AG09319 (cell line): ENCODE data around the gene TMEM59L.

Experiments used
- DNase-seq: peaks from one replicate; pipeline ENCODE4 v3.0.0-alpha.2; 2010; ENCODE audit warnings: low read depth; ENCODE audit errors: extremely low read depth
- CTCF ChIP-seq: IDR thresholded peaks from 2 replicates; pipeline ENCODE4 v1.5.1; 2011; ENCODE audit warnings: low read depth, mild to moderate bottlenecking, inconsistent platforms, low read length, moderate library complexity

The TMEM59L gene

DNA sequence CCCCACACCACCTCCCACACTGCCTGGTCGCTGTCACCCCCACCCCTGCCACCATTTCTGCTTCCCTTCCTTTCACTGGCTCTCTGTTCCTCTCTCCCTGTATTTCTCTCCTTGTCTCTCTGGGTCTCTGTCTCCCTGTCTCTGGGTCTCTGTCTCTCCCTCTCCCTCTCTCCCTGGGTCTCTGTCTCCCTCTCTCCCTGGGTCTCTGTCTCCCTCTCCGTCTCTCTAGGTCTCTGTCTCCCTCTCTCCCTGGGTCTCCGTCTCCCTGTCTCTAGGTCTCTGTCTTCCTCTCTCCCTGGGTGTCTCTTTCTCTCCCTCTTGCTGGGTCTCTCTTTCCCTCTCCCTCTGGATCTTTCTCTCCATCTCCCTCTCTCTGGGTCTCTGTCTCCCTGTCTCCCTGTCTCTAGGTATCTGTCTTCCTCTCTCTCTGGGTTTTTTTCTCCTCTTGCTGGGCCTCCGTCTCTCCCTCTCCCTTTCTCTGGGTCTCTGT lies 45.7 kb downstream of the TMEM59L start:
- no peak for DNase-seq
- no peak for TF ChIP-seq CTCF

DNA sequence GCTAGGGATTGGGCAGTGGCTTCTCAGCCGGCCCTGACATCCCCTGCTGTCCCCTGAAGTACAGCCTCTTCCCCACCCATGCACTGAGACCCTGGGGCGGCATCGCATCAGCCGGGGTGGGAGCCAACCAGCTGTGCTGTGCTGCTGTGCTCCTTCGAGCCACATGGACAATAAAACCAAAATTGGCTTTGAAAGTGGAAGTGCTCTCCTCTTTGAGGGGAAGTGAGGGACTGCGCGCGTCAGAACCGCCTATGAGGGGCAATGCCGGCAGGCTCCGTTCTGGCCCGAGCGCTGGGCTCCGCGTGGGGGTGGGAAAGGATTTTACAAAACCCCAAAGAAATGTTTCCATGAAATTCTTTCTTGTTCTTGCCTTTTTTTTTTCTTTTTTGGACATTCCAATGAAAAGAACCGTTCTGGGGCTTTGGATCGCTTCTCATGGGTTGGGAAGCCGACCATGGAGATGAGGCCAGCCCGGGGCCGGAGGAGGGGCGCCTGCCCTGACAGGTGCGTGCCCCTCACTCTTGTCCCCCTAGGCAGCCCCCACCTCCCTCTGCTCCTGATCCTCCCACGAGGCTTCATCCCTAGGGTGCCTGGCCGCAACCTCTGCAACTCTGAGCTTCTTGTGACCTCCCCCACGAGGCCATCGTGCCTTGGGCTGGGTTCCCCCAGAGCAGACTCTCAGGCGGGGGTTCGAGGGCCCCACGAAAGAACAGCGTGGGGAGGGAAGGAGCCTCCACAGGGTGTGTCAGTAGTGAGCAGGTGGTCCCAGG lies 46.8 kb downstream of the TMEM59L start:
- TF ChIP-seq CTCF = no peak
- DNase-seq = no peak

DNA sequence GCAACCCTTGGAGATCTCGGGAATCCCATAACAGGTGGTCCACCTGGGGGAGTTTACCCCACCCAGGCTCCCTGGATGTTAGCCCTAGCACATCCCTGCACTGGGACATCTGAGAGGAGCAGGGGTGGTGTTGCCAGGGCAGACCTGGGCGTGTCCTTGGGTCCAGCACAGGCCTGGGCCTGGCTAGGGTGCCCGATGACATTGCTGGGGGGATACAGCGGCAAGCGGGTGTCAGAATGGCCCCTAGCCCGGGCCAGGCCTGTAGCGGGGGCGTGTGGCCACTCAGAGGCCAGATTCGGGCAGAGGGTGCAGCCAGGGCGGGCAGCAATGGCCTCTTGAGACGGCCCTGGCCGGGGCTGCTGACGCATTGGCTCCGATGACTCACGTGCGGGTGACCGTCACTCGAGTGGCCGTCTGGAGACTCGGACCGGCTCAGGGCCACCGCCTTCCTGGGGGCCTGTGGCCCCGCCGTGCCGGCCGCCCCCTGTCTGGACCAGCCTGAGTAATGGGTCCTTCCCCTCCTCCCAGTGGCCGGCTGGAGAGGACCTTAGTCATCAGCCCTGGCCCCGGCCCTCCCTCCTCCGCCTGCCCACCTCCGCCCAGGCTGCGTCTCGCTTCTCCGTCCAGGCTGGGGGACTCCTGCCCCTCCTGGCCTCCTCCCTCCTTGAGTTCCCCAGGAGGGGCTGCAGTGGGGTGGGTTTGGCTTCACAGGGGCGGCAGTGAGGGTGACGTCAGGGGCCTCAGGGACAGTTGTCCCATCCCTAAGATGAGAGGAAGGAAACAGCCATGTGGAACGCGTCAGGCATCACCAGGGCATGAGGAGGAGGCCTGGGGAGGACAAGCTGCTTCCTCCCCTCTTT lies 47.6 kb downstream of the TMEM59L start:
- no peak for TF ChIP-seq CTCF
- no peak for DNase-seq

- TF ChIP-seq CTCF = no peak
- DNase-seq = no peak
Measured at GRCh38 chr19:18660939-18661670, 48.4 kb downstream of the TMEM59L start.

DNA sequence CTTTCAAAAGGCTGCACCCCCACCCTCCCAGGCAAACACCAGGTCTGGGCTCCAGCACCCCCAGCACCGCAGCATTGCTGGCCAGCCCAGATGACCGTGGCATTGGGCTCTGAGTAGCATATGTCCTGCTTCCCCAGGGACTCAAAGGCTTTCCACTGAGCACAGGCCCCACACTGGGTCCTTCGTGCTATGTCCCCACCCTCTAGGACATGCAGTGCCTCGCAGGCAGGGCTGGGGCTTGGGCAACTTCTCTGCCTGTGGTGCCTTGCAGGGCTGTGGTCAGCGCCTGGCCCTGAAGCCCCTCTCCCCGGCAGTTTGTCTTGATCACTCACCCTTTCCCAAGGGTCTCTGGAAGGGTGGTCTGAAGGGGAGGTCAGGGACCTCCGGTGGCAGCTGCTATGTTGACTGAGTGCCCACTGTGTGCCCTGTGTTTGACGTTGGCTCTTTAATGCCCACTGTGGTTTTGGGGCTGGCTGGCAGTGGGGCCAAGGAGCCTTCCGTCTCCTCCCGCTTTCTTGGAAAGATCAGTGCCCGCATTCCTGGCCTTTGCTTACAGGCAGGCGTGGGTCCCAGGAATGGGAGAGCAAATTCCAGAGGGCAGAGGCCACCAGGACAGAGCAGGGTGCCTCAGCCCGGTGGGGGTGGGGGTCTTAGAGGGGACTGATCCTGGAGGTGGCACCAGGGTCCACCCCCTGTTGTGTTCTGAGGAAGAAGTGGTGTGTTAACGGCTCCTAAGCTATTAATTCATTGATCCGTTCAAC lies 50.5 kb downstream of the TMEM59L start:
- DNase-seq = no peak
- no peak for TF ChIP-seq CTCF

DNA sequence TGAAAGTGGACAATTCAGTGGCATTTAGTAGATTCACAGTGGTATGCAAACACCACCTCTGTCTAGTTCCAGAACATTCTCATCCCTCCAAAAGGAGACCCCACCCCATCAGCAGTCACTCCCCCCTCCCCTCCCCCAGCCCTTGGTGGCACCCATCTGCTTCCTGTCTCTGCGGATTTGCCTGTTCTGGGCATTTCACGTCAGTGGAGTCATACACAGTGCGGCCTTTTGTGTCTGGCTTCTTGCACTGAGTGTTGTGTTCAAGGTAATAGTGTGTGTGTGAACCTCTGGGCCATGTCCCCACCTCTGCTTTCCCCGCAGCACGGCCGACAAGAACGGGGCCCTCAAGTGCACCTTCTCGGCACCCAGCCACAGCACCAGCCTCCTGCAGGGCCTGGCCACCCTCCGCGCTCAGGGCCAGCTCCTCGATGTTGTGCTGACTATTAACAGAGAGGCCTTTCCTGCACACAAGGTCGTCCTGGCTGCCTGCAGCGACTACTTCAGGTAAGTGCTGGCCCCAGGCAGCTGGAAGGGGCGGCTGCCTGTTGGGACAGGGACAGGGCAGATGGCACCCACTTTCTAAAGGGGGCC lies 51.4 kb downstream of the TMEM59L start:
- no peak for TF ChIP-seq CTCF
- no peak for DNase-seq
